ENCODE data around the gene ATIC.

The ATIC gene

GRCh38 chr2:215374642-215375466 lies 63.0 kb downstream of the ATIC start:
- no peak for DNase-seq (ENCODE audit: low read depth in 3 of 3, low spot score in 1 of 3)

- no peak for DNase-seq (ENCODE audit: low read depth in 3 of 3, low spot score in 1 of 3)
These were observed 63.6 kb downstream of the ATIC start for GRCh38 chr2:215375467-215375830.

DNA sequence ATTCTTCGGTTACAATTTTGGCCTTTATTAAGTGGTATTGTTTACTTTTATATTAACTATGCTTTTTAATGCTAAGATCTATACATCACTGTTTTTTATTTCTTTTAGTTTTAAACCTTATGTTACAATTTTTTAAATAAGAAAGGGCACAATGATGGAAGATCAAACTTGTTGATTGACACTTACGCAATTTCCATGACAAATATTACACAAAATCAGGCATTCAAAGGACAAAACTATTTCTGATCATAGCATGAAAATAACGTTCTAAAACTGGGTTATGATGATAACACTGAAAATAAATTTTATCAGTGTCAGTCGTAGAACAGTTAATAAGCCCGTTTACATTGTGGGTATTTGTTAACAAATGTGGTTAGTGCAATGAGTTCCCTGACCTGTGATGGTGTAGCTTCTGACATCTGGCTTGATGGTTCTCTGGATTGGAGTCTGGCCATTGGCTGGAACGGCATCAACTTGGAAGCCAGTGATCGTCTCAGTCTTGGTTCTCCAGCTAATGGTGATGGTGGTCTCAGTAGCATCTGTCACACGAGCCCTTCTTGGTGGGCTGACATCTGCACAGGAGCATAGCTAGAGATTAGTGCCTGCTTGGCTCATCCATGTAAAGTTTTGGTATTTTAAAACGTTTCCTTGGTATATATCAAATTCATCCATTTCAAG lies 64.4 kb downstream of the ATIC start:
- no peak for DNase-seq (ENCODE audit: low read depth in 3 of 3, low spot score in 1 of 3)

- DNase-seq (ENCODE audit: low read depth in 3 of 3, low spot score in 1 of 3): no peak
These were observed 65.4 kb downstream of the ATIC start for GRCh38 chr2:215377283-215377682.

GRCh38 chr2:215378045-215378444 lies 66.2 kb downstream of the ATIC start:
- DNase-seq (ENCODE audit: low read depth in 3 of 3, low spot score in 1 of 3): no peak

DNA sequence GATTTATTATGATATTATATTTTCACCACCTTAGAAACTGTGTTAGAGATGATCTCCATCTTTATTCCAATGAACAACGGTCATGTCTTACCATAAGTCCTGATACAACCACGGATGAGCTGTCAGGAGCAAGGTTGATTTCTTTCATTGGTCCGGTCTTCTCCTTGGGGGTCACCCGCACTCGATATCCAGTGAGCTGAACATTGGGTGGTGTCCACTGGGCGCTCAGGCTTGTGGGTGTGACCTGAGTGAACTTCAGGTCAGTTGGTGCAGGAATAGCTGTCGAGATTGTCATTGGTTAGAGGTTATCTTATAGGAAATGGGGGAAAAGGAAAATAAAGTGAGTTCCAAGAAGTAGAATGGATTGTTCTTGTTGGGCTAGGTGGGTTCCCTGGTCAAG lies 67.2 kb downstream of the ATIC start:
- no peak for DNase-seq (ENCODE audit: low read depth in 3 of 3, low spot score in 1 of 3)

DNA sequence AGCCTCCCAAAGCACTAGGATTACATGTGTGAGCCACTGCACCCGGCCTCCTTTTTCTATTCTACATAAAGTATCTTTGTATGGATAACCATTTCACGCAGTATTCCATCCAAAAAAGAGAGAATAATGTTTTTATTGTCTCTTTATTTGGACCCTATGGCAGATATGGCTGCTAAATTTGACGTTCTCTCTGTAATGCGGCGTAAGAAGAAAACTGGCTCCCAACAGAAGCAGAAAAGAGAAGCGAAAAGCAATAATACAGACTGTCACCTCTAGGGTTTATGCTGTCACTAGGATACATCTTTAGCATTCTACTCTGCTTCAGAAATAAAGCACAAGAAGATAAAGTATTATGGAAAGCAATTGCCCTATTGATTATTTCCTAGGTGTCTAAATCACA lies 68.1 kb downstream of the ATIC start:
- DNase-seq (ENCODE audit: low read depth in 3 of 3, low spot score in 1 of 3): no peak

GRCh38 chr2:215380699-215381098 lies 68.8 kb downstream of the ATIC start:
- no peak for DNase-seq (ENCODE audit: low read depth in 3 of 3, low spot score in 1 of 3)

DNA sequence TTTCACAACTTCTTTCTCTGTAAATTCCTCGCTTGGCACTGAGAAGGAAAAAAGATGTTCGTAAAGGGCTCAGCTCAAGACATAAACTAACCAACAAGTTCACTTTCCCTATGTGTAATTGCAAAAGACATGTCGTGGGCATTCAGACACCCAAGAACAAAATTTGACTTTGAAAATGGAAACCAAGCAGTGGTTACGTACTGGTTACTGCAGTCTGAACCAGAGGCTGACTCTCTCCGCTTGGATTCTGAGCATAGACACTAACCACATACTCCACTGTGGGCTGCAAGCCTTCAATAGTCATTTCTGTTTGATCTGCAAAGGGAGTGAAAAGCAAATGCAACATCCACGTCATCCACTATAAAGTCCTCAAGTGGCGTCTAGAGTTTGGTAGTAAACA lies 70.2 kb downstream of the ATIC start:
- DNase-seq (ENCODE audit: low read depth in 3 of 3, low spot score in 1 of 3): no peak

GRCh38 chr2:215382480-215382879 lies 70.6 kb downstream of the ATIC start:
- no peak for DNase-seq (ENCODE audit: low read depth in 3 of 3, low spot score in 1 of 3)

GRCh38 chr2:215383652-215384279 lies 71.9 kb downstream of the ATIC start:
- no peak for DNase-seq (ENCODE audit: low read depth in 3 of 3, low spot score in 1 of 3)

GRCh38 chr2:215384710-215385109 lies 72.9 kb downstream of the ATIC start:
- no peak for DNase-seq (ENCODE audit: low read depth in 3 of 3, low spot score in 1 of 3)

DNA sequence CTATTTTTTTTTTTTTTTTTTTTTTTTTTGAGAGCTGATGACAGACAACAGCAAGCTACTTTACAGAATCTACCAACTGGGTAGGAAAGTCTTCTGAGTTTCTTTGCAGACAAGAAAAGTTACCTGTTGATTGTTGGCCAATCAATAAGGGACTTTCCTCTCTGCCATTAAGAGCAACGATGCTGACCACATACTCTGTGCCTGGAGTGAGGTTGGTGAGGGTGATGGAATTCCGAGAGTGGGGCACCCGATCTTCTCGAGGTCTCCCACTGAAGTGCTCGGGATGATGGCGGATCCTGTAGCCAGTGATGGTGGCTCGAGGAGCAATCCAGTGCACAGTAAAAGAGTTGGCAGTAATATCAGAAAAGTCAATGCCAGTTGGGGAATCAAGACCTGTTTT lies 74.7 kb downstream of the ATIC start:
- DNase-seq (ENCODE audit: low read depth in 3 of 3, low spot score in 1 of 3): no peak

DNA sequence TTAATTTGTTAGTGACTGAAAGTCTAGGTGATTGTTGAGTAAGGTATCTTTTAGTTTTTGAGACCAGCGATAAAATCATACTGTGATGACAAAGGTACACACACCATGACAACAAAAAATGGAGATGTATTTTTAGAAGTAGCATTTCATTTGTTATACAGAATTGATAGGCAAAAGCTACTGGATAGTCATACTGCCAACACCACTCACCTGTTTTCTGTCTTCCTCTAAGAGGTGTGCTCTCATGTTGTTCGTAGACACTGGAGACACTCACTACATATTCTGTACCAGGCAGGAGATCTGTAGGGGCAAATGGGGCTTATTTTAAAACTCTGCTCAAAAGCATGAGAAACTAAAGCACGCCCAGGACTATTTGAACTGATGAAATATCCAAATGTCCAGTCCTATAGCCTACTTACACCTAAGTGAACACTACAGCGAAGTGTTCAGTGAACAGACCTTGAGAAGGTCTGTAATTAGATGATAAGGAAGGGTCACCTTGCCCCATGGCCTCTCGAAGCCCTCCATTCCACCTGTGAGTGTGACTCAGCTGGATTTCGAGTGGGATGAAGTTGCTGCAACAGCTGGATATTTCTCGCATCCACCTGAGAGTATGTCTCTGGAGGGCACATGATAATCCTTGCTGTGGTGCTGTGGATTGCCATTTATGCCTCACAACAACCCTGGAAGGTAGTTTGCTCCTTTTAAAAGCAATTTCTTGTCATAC lies 76.3 kb downstream of the ATIC start:
- no peak for DNase-seq (ENCODE audit: low read depth in 3 of 3, low spot score in 1 of 3)

DNA sequence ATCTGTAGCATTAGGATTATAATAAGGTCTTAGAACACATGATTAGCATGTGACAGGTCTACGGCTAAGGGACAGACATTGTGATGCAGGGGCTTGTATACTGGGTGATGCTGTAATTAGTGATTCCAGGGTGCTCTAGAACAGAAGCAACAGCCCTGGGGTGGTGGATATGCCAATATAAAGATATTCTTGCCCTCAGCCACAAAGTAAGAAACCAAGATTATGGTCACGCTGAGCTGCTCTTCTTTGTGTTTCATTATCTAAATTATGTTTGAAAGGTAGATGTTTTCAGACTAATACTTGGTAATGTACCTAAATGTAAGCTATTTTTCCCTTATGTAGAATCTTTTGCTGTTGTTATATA lies 78.7 kb downstream of the ATIC start:
- DNase-seq (ENCODE audit: low read depth in 3 of 3, low spot score in 1 of 3): no peak

DNA sequence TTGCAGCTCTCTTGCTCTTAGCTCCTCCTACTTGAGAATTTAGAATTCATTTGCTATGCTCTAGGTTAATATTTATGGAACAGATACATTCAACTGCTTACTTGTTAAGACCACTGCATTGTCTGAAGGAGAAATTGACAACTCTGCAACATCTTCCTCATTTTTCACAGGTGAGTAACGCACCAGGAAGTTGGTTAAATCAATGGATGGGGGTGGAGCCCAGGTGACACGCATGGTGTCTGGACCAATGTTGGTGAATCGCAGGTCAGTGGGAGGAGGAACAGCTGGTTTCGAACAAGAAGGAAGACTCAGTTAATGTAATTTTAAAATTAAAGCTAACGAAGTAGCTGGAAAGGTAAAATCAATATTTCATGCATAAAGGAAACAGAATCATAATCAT lies 79.7 kb downstream of the ATIC start:
- no peak for DNase-seq (ENCODE audit: low read depth in 3 of 3, low spot score in 1 of 3)

DNA sequence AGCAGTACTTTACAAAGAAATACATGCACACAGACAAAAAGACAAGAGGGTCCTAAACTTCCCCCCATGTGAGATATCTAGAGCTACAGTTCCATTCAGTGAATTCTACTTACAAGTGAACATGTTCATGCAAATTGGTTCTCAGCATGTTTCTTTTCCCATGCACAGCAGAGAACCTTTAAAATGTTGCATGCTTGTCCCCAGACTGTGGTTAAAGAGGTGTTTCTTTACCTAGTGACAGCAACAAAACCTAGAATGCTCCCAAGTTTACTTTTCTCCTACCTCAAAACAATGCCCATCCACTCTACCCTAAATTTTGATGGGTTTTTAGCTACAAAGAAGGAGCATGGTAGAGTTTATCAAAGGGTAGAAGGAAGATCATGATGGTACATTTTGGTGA lies 80.3 kb downstream of the ATIC start:
- DNase-seq (ENCODE audit: low read depth in 3 of 3, low spot score in 1 of 3): no peak

- no peak for DNase-seq (ENCODE audit: low read depth in 3 of 3, low spot score in 1 of 3)
These were observed 80.9 kb downstream of the ATIC start for GRCh38 chr2:215392687-215393270.

GRCh38 chr2:215394102-215394805 lies 82.4 kb downstream of the ATIC start:
- no peak for DNase-seq (ENCODE audit: low read depth in 3 of 3, low spot score in 1 of 3)

DNA sequence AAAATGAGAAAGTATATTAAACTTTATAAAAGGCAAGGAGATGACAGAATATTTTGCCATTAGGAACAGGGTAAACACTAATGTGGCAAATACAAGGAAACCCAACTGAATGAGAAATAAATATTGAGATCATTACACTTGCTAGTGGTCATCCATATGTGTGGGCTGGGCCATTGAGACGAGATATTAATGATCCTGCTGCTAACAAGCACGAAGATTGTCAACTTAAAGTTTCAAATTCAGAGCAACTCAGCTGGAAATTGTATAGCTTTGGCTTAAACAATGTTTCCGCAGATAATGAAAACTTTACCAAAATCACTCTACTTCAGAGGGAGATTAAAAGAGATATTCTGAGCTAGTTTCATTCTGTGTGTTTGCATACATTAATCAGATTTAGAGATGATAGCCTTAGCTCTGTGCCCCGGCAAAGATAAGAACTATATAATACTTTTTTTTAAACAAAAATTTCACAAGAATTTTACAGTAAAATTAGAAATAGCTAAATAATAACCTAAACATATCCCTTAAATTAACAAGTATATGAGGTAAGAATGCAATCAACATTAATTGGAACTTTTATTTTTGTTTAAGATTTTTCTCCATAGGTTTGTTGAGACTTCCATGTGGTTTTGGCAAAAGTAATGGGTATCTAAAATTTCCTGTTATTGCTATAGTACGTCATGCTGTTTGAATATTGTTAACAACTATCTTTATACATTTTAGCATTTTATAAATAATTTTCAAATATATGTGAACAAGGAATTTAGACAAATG lies 84.0 kb downstream of the ATIC start:
- DNase-seq (ENCODE audit: low read depth in 3 of 3, low spot score in 1 of 3): no peak
